Temporal lobe (tissue), 1 donor: Measurements from ENCODE around the gene UBE2V1. TPM values are rescaled to one million over a fixed set of nuclear protein-coding genes. Genes with fewer than 3 reads are reported as not detected.

Experiments
- total RNA-seq: library from RNA; depleted of rRNA; stranded (reverse); fragments of >200 nt; gene quantifications from one replicate; pipeline ENCODE4 v1.2.3, GENCODE V29; 2014

UBE2V1 gene
- total RNA-seq, 1 donor from 2014 or later = 38.4 TPM

Other genes starting within 250 kb of the UBE2V1 start
- 4.2 TPM for gene SPATA2, start 197.6 kb downstream of the UBE2V1 start, total RNA-seq
- 25.6 TPM for gene RNF114, start 176.8 kb downstream of the UBE2V1 start, total RNA-seq
- not detected for gene SNAI1, start 130.2 kb downstream of the UBE2V1 start, total RNA-seq
- gene PEDS1, start 40.6 kb upstream of the UBE2V1 start, total RNA-seq = 6.6 TPM
- gene CEBPB, start 77.7 kb upstream of the UBE2V1 start, total RNA-seq = 2.0 TPM